ENCODE data around the gene CCDC127. TPM values are rescaled to one million over a fixed set of nuclear protein-coding genes. Genes with fewer than 3 reads are reported as not detected.

CCDC127 gene
- total and polyA plus RNA-seq, 5 donors from 2014 or later, result 3.2 to 5.7 (median 4.0) TPM

- no peaks in the 10 kb centered on the region for H3K4me1 ChIP-seq (ENCODE audit: control insufficient read depth, insufficient read depth, low read length, poor library complexity, severe bottlenecking)
- DNase-seq, result no peak
- H3K9me3 Mint-ChIP-seq, result peaks cover 2 to 23% (median 9%) of the 10 kb centered on the region in 7 donors
- no peak overlapping the region for H3K27ac ChIP-seq (ENCODE audit: insufficient read depth, low read length, poor library complexity, severe bottlenecking)
- H3K36me3 Mint-ChIP-seq, result no peaks in the 10 kb centered on the region
- no peak overlapping the region for H3K4me3 Mint-ChIP-seq
- no peak overlapping the region for H3K4me3 ChIP-seq (ENCODE audit: low read depth, low read length)
- no peak for ATAC-seq (ENCODE audit: low read depth in 2 of 2)
- H3K27me3 Mint-ChIP-seq, result peaks cover 4% of the 10 kb centered on the region
- no peak overlapping the region for H3K27ac Mint-ChIP-seq
- no peaks in the 10 kb centered on the region for H3K27me3 ChIP-seq (ENCODE audit: control insufficient read depth, insufficient read depth, low read length)
- H3K9me3 ChIP-seq (ENCODE audit: control insufficient read depth in 2 of 2, low read length in 2 of 2), result peaks cover 21 to 25% of the 10 kb centered on the region in 2 experiments
- H3K4me1 Mint-ChIP-seq, result no peaks in the 10 kb centered on the region
- no peaks in the 10 kb centered on the region for H3K36me3 ChIP-seq (ENCODE audit: control insufficient read depth, insufficient read depth, low read length)
Measured at GRCh38 chr5:149745-150485, 68.0 kb downstream of the CCDC127 start.

GRCh38 chr5:147751-148150, 70.2 kb downstream of the CCDC127 start:
- Histone ChIP-seq H3K36me3 (ENCODE audit: control insufficient read depth, insufficient read depth, low read length) (no peaks in the 10 kb centered on the region), H3K4me1 (ENCODE audit: control insufficient read depth, insufficient read depth, low read length, poor library complexity, severe bottlenecking) (no peaks in the 10 kb centered on the region), H3K27ac (ENCODE audit: insufficient read depth, low read length, poor library complexity, severe bottlenecking) (no peak overlapping the region), H3K4me3 (ENCODE audit: low read depth, low read length) (no peak overlapping the region), H3K9me3 (ENCODE audit: control insufficient read depth in 2 of 2, low read length in 2 of 2) (peaks cover 21 to 25% of the 10 kb centered on the region in 2 experiments), H3K27me3 (ENCODE audit: control insufficient read depth, insufficient read depth, low read length) (no peaks in the 10 kb centered on the region)
- H3K4me1 Mint-ChIP-seq, result no peaks in the 10 kb centered on the region
- H3K4me3 Mint-ChIP-seq, result no peak overlapping the region
- no peak overlapping the region for H3K27ac Mint-ChIP-seq
- H3K9me3 Mint-ChIP-seq, result peaks cover 2 to 23% (median 9%) of the 10 kb centered on the region in 7 donors
- DNase-seq (no peak), ATAC-seq (ENCODE audit: low read depth in 2 of 2) (no peak)
- peaks cover 8% of the 10 kb centered on the region for H3K27me3 Mint-ChIP-seq
- no peaks in the 10 kb centered on the region for H3K36me3 Mint-ChIP-seq

Other genes with a start within 250 kb of the CCDC127 start
- gene PLEKHG4B, start 126.0 kb downstream of the CCDC127 start, total RNA-seq, result not detected
- gene PLEKHG4B, start 126.0 kb downstream of the CCDC127 start, polyA plus RNA-seq, result not detected
- gene LRRC14B, start 26.7 kb downstream of the CCDC127 start, total RNA-seq, result not detected
- not detected for gene LRRC14B, start 26.7 kb downstream of the CCDC127 start, polyA plus RNA-seq
- 246 TPM for gene SDHA, start 167 bp upstream of the CCDC127 start, total RNA-seq
- gene SDHA, start 167 bp upstream of the CCDC127 start, polyA plus RNA-seq, result 100 to 1,000 TPM; 211 to 290 (median 229) TPM
- 55.3 TPM for gene PDCD6, start 53.5 kb upstream of the CCDC127 start, total RNA-seq
- gene PDCD6, start 53.5 kb upstream of the CCDC127 start, polyA plus RNA-seq, result 100 to 1,000 TPM; 218 to 245 (median 231) TPM
- 4.5 TPM for gene AHRR, start 103.6 kb upstream of the CCDC127 start, total RNA-seq
- under 1 TPM; 0.20 to 0.82 (median 0.62) TPM for gene AHRR, start 103.6 kb upstream of the CCDC127 start, polyA plus RNA-seq
- 95.4 TPM for gene EXOC3, start 225.0 kb upstream of the CCDC127 start, total RNA-seq
- gene EXOC3, start 225.0 kb upstream of the CCDC127 start, polyA plus RNA-seq, result 10 to 100 TPM; 23.3 to 52.4 (median 31.9) TPM